Right atrium auricular region (tissue), 2 donors: ENCODE results near the gene AUH. TPM values are rescaled to one million over a fixed set of nuclear protein-coding genes. Genes with fewer than 3 reads are reported as not detected.

Experiments used
- DNase-seq: peaks from one replicate; pipeline ENCODE4 v3.0.0-alpha.2; 2019; ENCODE audit warnings: low spot score
- H3K27ac ChIP-seq, 2 donors: fragments of 200-600 bp; sonication (generic); 1 replicate in 1 of 2; 2 replicates in 1 of 2; pipeline ENCODE4 v1.5.1; 2016 to 2019
- H3K27me3 ChIP-seq, 2 donors: fragments of 200-600 bp; sonication (generic); one replicate each; pipeline versions ENCODE4 v1.5.1 to v1.6.0; 2017 to 2019
- H3K36me3 ChIP-seq: fragments of 200-600 bp; sonication (generic); one replicate; pipeline ENCODE4 v1.5.1; 2016
- H3K4me1 ChIP-seq, 2 donors: fragments of 200-600 bp; sonication (generic); one replicate each; pipeline versions ENCODE4 v1.5.1 to v1.6.0; 2017 to 2019
- H3K4me3 ChIP-seq, 2 donors: fragments of 200-600 bp; sonication (generic); 1 replicate in 1 of 2; 2 replicates in 1 of 2; pipeline ENCODE4 v1.5.1; 2017 to 2019; ENCODE audit warnings: mild to moderate bottlenecking in 1 of 2, moderate library complexity in 1 of 2
- H3K9me3 ChIP-seq, 2 donors: fragments of 200-600 bp; sonication (generic); one replicate each; pipeline ENCODE4 v1.5.1; 2019
- total RNA-seq, 2 donors: library from RNA; depleted of rRNA; stranded (reverse); fragments of >200 nt; gene quantifications; one replicate each; pipeline ENCODE4 v1.1.0, GENCODE V29; 2016
- TF ChIP-seq, protein P1 (sequence below), 2 donors: fragments of 200-600 bp; sonication (generic); IDR thresholded peaks; one replicate each; pipeline ENCODE4 v1.5.1; 2019; ENCODE audit warnings: antibody characterized with exemption in 2 of 2

The AUH gene
- total RNA-seq, 2 donors from 2014 or later: 16.3 to 50.4 TPM

GRCh38 chr9:91341749-91342148 is 20.0 kb downstream of the AUH start:
- H3K27ac ChIP-seq: no peak overlapping the region
- H3K27me3 ChIP-seq: no peaks in the 10 kb centered on the region
- no peak overlapping the region for H3K4me3 ChIP-seq
- TF ChIP-seq, protein P1, sequence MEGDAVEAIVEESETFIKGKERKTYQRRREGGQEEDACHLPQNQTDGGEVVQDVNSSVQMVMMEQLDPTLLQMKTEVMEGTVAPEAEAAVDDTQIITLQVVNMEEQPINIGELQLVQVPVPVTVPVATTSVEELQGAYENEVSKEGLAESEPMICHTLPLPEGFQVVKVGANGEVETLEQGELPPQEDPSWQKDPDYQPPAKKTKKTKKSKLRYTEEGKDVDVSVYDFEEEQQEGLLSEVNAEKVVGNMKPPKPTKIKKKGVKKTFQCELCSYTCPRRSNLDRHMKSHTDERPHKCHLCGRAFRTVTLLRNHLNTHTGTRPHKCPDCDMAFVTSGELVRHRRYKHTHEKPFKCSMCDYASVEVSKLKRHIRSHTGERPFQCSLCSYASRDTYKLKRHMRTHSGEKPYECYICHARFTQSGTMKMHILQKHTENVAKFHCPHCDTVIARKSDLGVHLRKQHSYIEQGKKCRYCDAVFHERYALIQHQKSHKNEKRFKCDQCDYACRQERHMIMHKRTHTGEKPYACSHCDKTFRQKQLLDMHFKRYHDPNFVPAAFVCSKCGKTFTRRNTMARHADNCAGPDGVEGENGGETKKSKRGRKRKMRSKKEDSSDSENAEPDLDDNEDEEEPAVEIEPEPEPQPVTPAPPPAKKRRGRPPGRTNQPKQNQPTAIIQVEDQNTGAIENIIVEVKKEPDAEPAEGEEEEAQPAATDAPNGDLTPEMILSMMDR (IDR thresholded peaks at IDR 0.05): no peak
- peaks cover 0 to 3% of the 10 kb centered on the region in 2 donors for H3K4me1 ChIP-seq
- DNase-seq: no peak
- peaks cover 16% of the 10 kb centered on the region for H3K36me3 ChIP-seq
- peaks cover 0 to 6% of the 10 kb centered on the region in 2 donors for H3K9me3 ChIP-seq

- TF ChIP-seq, protein P1 (IDR thresholded peaks at IDR 0.05): no peak
- Histone ChIP-seq H3K27me3 (no peaks in the 10 kb centered on the region), H3K4me1 (peaks cover 0 to 3% of the 10 kb centered on the region in 2 donors), H3K27ac (no peak overlapping the region), H3K4me3 (no peak overlapping the region), H3K36me3 (peaks cover 16% of the 10 kb centered on the region), H3K9me3 (peaks cover 0 to 6% of the 10 kb centered on the region in 2 donors)
- DNase-seq: no peak
Measured at GRCh38 chr9:91341258-91341746, 20.4 kb downstream of the AUH start.

- H3K27ac ChIP-seq: no peak overlapping the region
- H3K36me3 ChIP-seq: peaks cover 16% of the 10 kb centered on the region
- no peak for DNase-seq
- H3K27me3 ChIP-seq: no peaks in the 10 kb centered on the region
- TF ChIP-seq, protein P1 (IDR thresholded peaks at IDR 0.05): no peak
- H3K9me3 ChIP-seq: peaks cover 0 to 6% of the 10 kb centered on the region in 2 donors
- peaks cover 0 to 3% of the 10 kb centered on the region in 2 donors for H3K4me1 ChIP-seq
- no peak overlapping the region for H3K4me3 ChIP-seq
Measured at GRCh38 chr9:91340395-91340967, 21.2 kb downstream of the AUH start.

DNA sequence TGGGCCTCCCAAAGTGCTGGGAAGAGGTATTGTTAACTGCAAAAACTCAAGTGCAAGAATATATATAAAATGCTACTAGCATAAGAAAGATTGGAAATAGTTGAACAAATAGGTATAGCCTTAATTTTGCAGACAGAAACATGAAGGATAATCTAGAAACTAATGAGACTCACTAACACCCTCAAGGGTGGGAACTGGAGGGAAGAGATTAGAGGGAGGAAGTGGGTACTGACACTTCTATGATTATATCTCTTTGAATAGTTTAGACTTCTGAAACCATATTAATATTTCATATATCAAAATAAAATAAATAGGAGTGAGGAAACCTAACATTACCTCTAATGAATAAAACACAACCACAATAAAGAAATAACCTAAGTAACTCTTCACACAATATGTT is 23.0 kb downstream of the AUH start:
- H3K27me3 ChIP-seq: no peaks in the 10 kb centered on the region
- H3K36me3 ChIP-seq: peaks cover 16% of the 10 kb centered on the region
- TF ChIP-seq, protein P1 (IDR thresholded peaks at IDR 0.05): no peak

GRCh38 chr9:91336786-91337185 is 24.9 kb downstream of the AUH start:
- Histone ChIP-seq H3K9me3 (peaks cover 0 to under 1% of the 10 kb centered on the region in 2 donors), H3K4me1 (peaks cover 0 to 14% of the 10 kb centered on the region in 2 donors), H3K27me3 (no peaks in the 10 kb centered on the region), H3K4me3 (no peak overlapping the region), H3K27ac (no peak overlapping the region), H3K36me3 (peaks cover 4% of the 10 kb centered on the region)
- TF ChIP-seq, protein P1 (IDR thresholded peaks at IDR 0.05): no peak
- no peak for DNase-seq

More for the DNA sequence above, 23.0 kb downstream of the AUH start:
- Histone ChIP-seq H3K4me3 (no peak overlapping the region), H3K27ac (no peak overlapping the region), H3K9me3 (peaks cover 0 to 6% of the 10 kb centered on the region in 2 donors), H3K4me1 (peaks cover 0 to 6% of the 10 kb centered on the region in 2 donors)
- no peak for DNase-seq

- no peaks in the 10 kb centered on the region for H3K36me3 ChIP-seq
- no peak for DNase-seq
- no peak overlapping the region for H3K27ac ChIP-seq
- no peaks in the 10 kb centered on the region for H3K27me3 ChIP-seq
- no peak overlapping the region for H3K4me3 ChIP-seq
- no peaks in the 10 kb centered on the region for H3K9me3 ChIP-seq
- TF ChIP-seq, protein P1 (IDR thresholded peaks at IDR 0.05): no peak
- H3K4me1 ChIP-seq: peaks cover 0 to 12% of the 10 kb centered on the region in 2 donors
Measured at GRCh38 chr9:91334053-91334452, 27.7 kb downstream of the AUH start.
